ENCODE measurements around the gene DDX5. TPM values are rescaled to one million over a fixed set of nuclear protein-coding genes. Genes with fewer than 3 reads are reported as not detected.

The DDX5 gene
- 100 to 1,000 TPM; 471 to 820 (median 648) TPM for total RNA-seq

- Histone ChIP-seq H3K36me3 (peaks cover 12 to 55% (median 39%) of the 10 kb centered on the region in 3 donors), H3K27ac (peak within 1 kb of the TSS; percentile 96 to 100 (median 100)), H3K9me3 (no peaks in the 10 kb centered on the region), H3K27me3 (no peaks in the 10 kb centered on the region), H3K4me1 (peaks cover 0 to 65% (median 45%) of the 10 kb centered on the region in 4 donors), H3K4me3 (peak within 1 kb of the TSS; percentile 82 to 99 (median 86))
- peak; percentile 93 to 95 for DNase-seq (ENCODE audit: low spot score in 2 of 2)
- TF ChIP-seq, protein P1, sequence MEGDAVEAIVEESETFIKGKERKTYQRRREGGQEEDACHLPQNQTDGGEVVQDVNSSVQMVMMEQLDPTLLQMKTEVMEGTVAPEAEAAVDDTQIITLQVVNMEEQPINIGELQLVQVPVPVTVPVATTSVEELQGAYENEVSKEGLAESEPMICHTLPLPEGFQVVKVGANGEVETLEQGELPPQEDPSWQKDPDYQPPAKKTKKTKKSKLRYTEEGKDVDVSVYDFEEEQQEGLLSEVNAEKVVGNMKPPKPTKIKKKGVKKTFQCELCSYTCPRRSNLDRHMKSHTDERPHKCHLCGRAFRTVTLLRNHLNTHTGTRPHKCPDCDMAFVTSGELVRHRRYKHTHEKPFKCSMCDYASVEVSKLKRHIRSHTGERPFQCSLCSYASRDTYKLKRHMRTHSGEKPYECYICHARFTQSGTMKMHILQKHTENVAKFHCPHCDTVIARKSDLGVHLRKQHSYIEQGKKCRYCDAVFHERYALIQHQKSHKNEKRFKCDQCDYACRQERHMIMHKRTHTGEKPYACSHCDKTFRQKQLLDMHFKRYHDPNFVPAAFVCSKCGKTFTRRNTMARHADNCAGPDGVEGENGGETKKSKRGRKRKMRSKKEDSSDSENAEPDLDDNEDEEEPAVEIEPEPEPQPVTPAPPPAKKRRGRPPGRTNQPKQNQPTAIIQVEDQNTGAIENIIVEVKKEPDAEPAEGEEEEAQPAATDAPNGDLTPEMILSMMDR (IDR thresholded peaks at IDR 0.05): no peak
- TF ChIP-seq EP300 (IDR thresholded peaks at IDR 0.05) (peak in 1 of 2 donors; percentile 99), POLR2A (IDR thresholded peaks at IDR 0.05) (peak; percentile 93 to 97)
- 1% methylated on average over 28 to 29 of the region's 31 CpGs for WGBS, 2 donors
Measured at GRCh38 chr17:64506201-64506575, at the start of gene DDX5. Gene DDX5, minus strand, starts transcription at chr17:64506289. Its CDS starts 170 bp downstream, at chr17:64506119.

DNA sequence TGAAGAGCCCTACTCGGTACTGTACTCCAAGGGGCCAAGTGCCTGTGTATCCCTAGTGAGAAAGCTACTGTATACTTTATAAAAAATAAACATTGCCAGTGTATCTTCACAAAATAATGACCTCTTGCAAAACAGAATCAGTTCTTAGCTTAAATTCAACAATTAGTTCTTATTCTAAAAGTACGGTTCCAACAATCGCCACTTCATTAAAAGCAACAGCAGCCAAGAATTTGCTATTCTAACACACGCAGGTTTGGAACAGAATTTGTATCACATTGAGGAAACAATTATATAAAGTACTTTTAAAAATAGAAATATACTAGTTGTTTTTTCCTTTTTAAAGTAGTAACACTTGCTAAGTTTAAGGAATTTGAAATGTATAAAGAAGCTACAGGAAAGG, 49.2 kb upstream of the DDX5 start:
- WGBS, 2 donors: 34 to 42% methylated on average over 4 of the region's 4 CpGs
- no peak overlapping the region for H3K27ac ChIP-seq
- H3K4me1 ChIP-seq: peaks cover 0 to 38% (median 3%) of the 10 kb centered on the region in 4 donors
- H3K27me3 ChIP-seq: no peaks in the 10 kb centered on the region
- peaks cover 0 to 39% (median 0%) of the 10 kb centered on the region in 3 donors for H3K36me3 ChIP-seq
- TF ChIP-seq POLR2A (IDR thresholded peaks at IDR 0.05): no peak
- TF ChIP-seq EP300 (IDR thresholded peaks at IDR 0.05): no peak
- TF ChIP-seq, protein P1 (IDR thresholded peaks at IDR 0.05): no peak
- no peaks in the 10 kb centered on the region for H3K9me3 ChIP-seq
- H3K4me3 ChIP-seq: no peak overlapping the region
- no peak for DNase-seq (ENCODE audit: low spot score in 2 of 2)

DNA sequence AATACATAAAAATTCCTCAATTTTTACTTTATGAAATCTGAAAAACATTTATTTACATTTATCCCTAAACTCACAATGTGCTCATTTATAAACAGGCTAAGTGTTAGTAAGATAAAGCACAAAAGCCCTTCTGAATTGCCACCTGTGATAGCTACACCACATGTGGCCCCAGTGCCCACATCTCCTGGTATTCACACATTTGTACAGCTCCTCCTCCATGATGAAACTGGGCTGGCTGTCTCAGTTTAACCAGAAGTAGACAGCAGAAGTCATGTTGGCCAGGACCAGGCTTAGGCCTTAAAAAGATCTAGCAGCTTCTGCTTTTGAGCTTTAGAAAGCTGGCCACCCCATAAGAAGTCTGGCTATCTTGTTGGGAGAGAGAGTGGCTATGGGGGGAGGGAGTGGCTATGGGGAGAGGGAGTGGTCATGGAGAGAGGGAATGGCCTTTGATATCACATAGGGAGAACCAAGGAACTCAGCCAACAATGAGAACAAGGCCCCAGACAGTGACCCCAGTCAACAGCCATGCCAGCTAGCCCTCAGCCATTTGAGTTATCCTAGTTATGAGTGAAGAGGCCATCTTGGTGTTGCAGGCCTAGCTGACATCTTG, 48.0 kb upstream of the DDX5 start:
- no peak for DNase-seq (ENCODE audit: low spot score in 2 of 2)
- Histone ChIP-seq H3K4me3 (no peak overlapping the region), H3K9me3 (no peaks in the 10 kb centered on the region), H3K27me3 (no peaks in the 10 kb centered on the region), H3K4me1 (peaks cover 0 to 38% (median 3%) of the 10 kb centered on the region in 4 donors), H3K27ac (no peak overlapping the region), H3K36me3 (peaks cover 0 to 28% (median 0%) of the 10 kb centered on the region in 3 donors)
- TF ChIP-seq EP300 (IDR thresholded peaks at IDR 0.05) (no peak), POLR2A (IDR thresholded peaks at IDR 0.05) (no peak)
- TF ChIP-seq, protein P1 (IDR thresholded peaks at IDR 0.05): no peak

GRCh38 chr17:64551461-64551860, 45.4 kb upstream of the DDX5 start:
- TF ChIP-seq POLR2A (IDR thresholded peaks at IDR 0.05) (no peak), EP300 (IDR thresholded peaks at IDR 0.05) (no peak)
- TF ChIP-seq, protein P1 (IDR thresholded peaks at IDR 0.05): no peak
- peaks cover 0 to 27% (median 0%) of the 10 kb centered on the region in 3 donors for H3K36me3 ChIP-seq
- 30 to 37% methylated on average over 5 of the region's 5 CpGs for WGBS, 2 donors

GRCh38 chr17:64547319-64547718, 41.2 kb upstream of the DDX5 start:
- Histone ChIP-seq H3K27ac (no peak overlapping the region), H3K36me3 (peaks cover 0 to 46% (median 0%) of the 10 kb centered on the region in 3 donors), H3K4me1 (peaks cover 0 to 16% (median 3%) of the 10 kb centered on the region in 4 donors), H3K27me3 (no peaks in the 10 kb centered on the region), H3K4me3 (no peak overlapping the region), H3K9me3 (no peaks in the 10 kb centered on the region)
- DNase-seq (ENCODE audit: low spot score in 2 of 2): no peak
- TF ChIP-seq, protein P1 (IDR thresholded peaks at IDR 0.05): no peak
- TF ChIP-seq EP300 (IDR thresholded peaks at IDR 0.05) (no peak), POLR2A (IDR thresholded peaks at IDR 0.05) (no peak)
- WGBS, 2 donors: 85 to 88% methylated on average over 10 of the region's 10 CpGs

More at GRCh38 chr17:64551461-64551860, 45.4 kb upstream of the DDX5 start:
- Histone ChIP-seq H3K4me3 (no peak overlapping the region), H3K9me3 (no peaks in the 10 kb centered on the region), H3K4me1 (peaks cover 0 to 38% (median 3%) of the 10 kb centered on the region in 4 donors), H3K27ac (peak overlapping the region in 3 of 4 donors; percentile 55 to 69 (median 62)), H3K27me3 (no peaks in the 10 kb centered on the region)
- DNase-seq (ENCODE audit: low spot score in 2 of 2): no peak

Measured in tibial nerve (tissue), 4 donors.